ENCODE results near the gene IFT74.

- TF ChIP-seq EZH2phosphoT487 (IDR thresholded peaks at IDR 0.05; ENCODE audit: low read depth), result no peak
- TF ChIP-seq CTCF (IDR thresholded peaks at IDR 0.05; ENCODE audit: low read depth, low read length), result no peak
Measured at GRCh38 chr9:27059907-27060306, 103.7 kb downstream of the IFT74 start.

Data from OCI-LY3 (cell line).